MM.1S (cell line): ENCODE data around the gene INTS2.

Experiments used
- DNase-seq: peaks from one replicate; pipeline ENCODE4 v3.0.0-alpha.2; 2015
- H2AFZ ChIP-seq: fragments of 300-600 bp; sonication (generic); 2 replicates; pipeline ENCODE4 v1.6.0; 2016; ENCODE audit warnings: antibody characterized with exemption, low read length
- H3F3A ChIP-seq: fragments of 300-600 bp; sonication (generic); 2 replicates; pipeline ENCODE4 v1.6.1; 2016; ENCODE audit warnings: mild to moderate bottlenecking, antibody characterized with exemption, low read length, moderate library complexity, mixed read lengths; ENCODE audit not compliant: insufficient read depth
- H3K27ac ChIP-seq: fragments of 300-600 bp; sonication (generic); 2 replicates; pipeline ENCODE4 v1.5.1; 2016; ENCODE audit warnings: mild to moderate bottlenecking, low read length
- H3K27me3 ChIP-seq: fragments of 300-600 bp; sonication (generic); replicated peaks from 2 replicates; pipeline ENCODE4 v1.6.0; 2016; ENCODE audit warnings: low read length; ENCODE audit not compliant: insufficient read depth
- H3K36me3 ChIP-seq: fragments of 300-600 bp; sonication (generic); replicated peaks from 2 replicates; pipeline ENCODE4 v1.6.1; 2016; ENCODE audit warnings: mild to moderate bottlenecking, low read length, mixed read lengths; ENCODE audit not compliant: insufficient read depth
- H3K4me1 ChIP-seq: fragments of 300-600 bp; sonication (generic); 2 replicates; pipeline ENCODE4 v1.6.1; 2016; ENCODE audit warnings: low read length, mixed read lengths
- H3K4me2 ChIP-seq: fragments of 300-600 bp; sonication (generic); 2 replicates; pipeline ENCODE4 v1.6.0; 2016; ENCODE audit warnings: low read depth, low read length
- H3K4me3 ChIP-seq: fragments of 300-600 bp; sonication (generic); 2 replicates; pipeline ENCODE4 v1.5.1; 2016; ENCODE audit warnings: low read length, mixed read lengths
- H3K79me2 ChIP-seq: fragments of 300-600 bp; sonication (generic); 2 replicates; pipeline ENCODE4 v1.6.1; 2016; ENCODE audit warnings: mixed run types, low read length, mixed read lengths
- H3K9ac ChIP-seq: fragments of 300-600 bp; sonication (generic); 2 replicates; pipeline ENCODE4 v1.6.1; 2016; ENCODE audit warnings: low read length, mixed read lengths
- H3K9me2 ChIP-seq: fragments of 300-600 bp; sonication (generic); replicated peaks from 2 replicates; pipeline ENCODE4 v1.6.1; 2016; ENCODE audit warnings: mild to moderate bottlenecking, low read length, mixed read lengths; ENCODE audit not compliant: insufficient read depth
- H3K9me3 ChIP-seq: fragments of 300-600 bp; sonication (generic); replicated peaks from 2 replicates; pipeline ENCODE4 v1.6.1; 2016; ENCODE audit warnings: mild to moderate bottlenecking, low read length, mixed read lengths; ENCODE audit not compliant: insufficient read depth
- H4K20me1 ChIP-seq: fragments of 300-600 bp; sonication (generic); 2 replicates; pipeline ENCODE4 v1.6.1; 2016; ENCODE audit warnings: mild to moderate bottlenecking, low read length, moderate library complexity, mixed read lengths; ENCODE audit not compliant: insufficient read depth
- CTCF ChIP-seq: fragments of 300-600 bp; sonication (generic); IDR thresholded peaks from 2 replicates; pipeline ENCODE4 v1.5.1; 2016; ENCODE audit warnings: antibody characterized with exemption, low read length, mixed read lengths
- EZH2 ChIP-seq: fragments of 300-600 bp; sonication (generic); optimal IDR thresholded peaks from 2 replicates; pipeline ENCODE3; 2017; ENCODE audit warnings: low read depth, mild to moderate bottlenecking, antibody characterized with exemption, low read length, mixed read lengths
- EZH2phosphoT487 ChIP-seq: fragments of 300-600 bp; sonication (generic); IDR thresholded peaks from 2 replicates; pipeline ENCODE4 v1.6.1; 2018; ENCODE audit warnings: antibody characterized with exemption, low read length

INTS2 gene

GRCh38 chr17:61847659-61848058 lies 80.1 kb downstream of the INTS2 start:
- TF ChIP-seq EZH2phosphoT487 (no peak), CTCF (no peak), EZH2 (no peak)
- H3K36me3 ChIP-seq, result no peaks in the 10 kb centered on the region; the same call in 1 of the 2 replicates

GRCh38 chr17:61846761-61847375 lies 80.9 kb downstream of the INTS2 start:
- Histone ChIP-seq H3K9me2 (no peaks in the 10 kb centered on the region), H3K79me2 (no peaks in the 10 kb centered on the region), H3K27me3 (no peaks in the 10 kb centered on the region), H3K36me3 (no peaks in the 10 kb centered on the region; the same call in 1 of the 2 replicates), H3F3A (no peaks in the 10 kb centered on the region), H3K4me3 (no peak overlapping the region), H3K9ac (no peak overlapping the region), H3K9me3 (no peaks in the 10 kb centered on the region), H4K20me1 (no peaks in the 10 kb centered on the region; the same call in 1 of the 2 replicates), H3K27ac (no peak overlapping the region), H3K4me2 (no peak overlapping the region), H3K4me1 (no peaks in the 10 kb centered on the region), H2AFZ (no peak overlapping the region)
- DNase-seq, result no peak
- no peak for TF ChIP-seq EZH2
- no peak for TF ChIP-seq EZH2phosphoT487
- no peak for TF ChIP-seq CTCF

More at GRCh38 chr17:61847659-61848058, 80.1 kb downstream of the INTS2 start:
- no peaks in the 10 kb centered on the region for H3K9me2 ChIP-seq
- DNase-seq, result no peak
- no peak overlapping the region for H2AFZ ChIP-seq
- H3K27me3 ChIP-seq, result no peaks in the 10 kb centered on the region
- no peak overlapping the region for H3K9ac ChIP-seq
- H3K4me2 ChIP-seq, result no peak overlapping the region
- no peaks in the 10 kb centered on the region; the same call in 1 of the 2 replicates for H4K20me1 ChIP-seq
- H3K27ac ChIP-seq, result no peak overlapping the region
- H3F3A ChIP-seq, result no peaks in the 10 kb centered on the region
- H3K4me1 ChIP-seq, result no peaks in the 10 kb centered on the region
- no peaks in the 10 kb centered on the region for H3K79me2 ChIP-seq
- no peaks in the 10 kb centered on the region for H3K9me3 ChIP-seq
- no peak overlapping the region for H3K4me3 ChIP-seq

- no peak for DNase-seq
- Histone ChIP-seq H3K9me3 (no peaks in the 10 kb centered on the region), H3K4me3 (no peak overlapping the region), H3K9ac (no peak overlapping the region), H3K79me2 (no peaks in the 10 kb centered on the region), H3K4me1 (no peaks in the 10 kb centered on the region), H3K27ac (no peak overlapping the region), H3K4me2 (no peak overlapping the region), H4K20me1 (no peaks in the 10 kb centered on the region; the same call in 1 of the 2 replicates), H3K27me3 (no peaks in the 10 kb centered on the region), H3F3A (no peaks in the 10 kb centered on the region), H2AFZ (no peak overlapping the region), H3K9me2 (no peaks in the 10 kb centered on the region), H3K36me3 (no peaks in the 10 kb centered on the region; the same call in 1 of the 2 replicates)
- TF ChIP-seq EZH2, result no peak
- TF ChIP-seq CTCF, result no peak
- no peak for TF ChIP-seq EZH2phosphoT487
Observed at GRCh38 chr17:61846088-61846487, 81.7 kb downstream of the INTS2 start.
